Thyroid gland (tissue), 4 donors: ENCODE data around the gene NCKAP5. TPM values are rescaled to one million over a fixed set of nuclear protein-coding genes. Genes with fewer than 3 reads are reported as not detected.

Experiments used
- DNase-seq, 2 donors: peaks; one replicate each; pipeline ENCODE4 v3.0.0-alpha.2; 2019
- H3K27ac ChIP-seq, 3 donors: fragments of 200-600 bp; sonication (generic); 1 replicate in 2 of 3; 2 replicates in 1 of 3; pipeline ENCODE4 v1.5.1; 2016 to 2019; ENCODE audit warnings: mild to moderate bottlenecking in 1 of 3, moderate library complexity in 1 of 3
- H3K27me3 ChIP-seq: fragments of 200-600 bp; sonication (generic); one replicate; pipeline ENCODE4 v1.5.1; 2019
- H3K36me3 ChIP-seq, 2 donors: fragments of 200-600 bp; sonication (generic); one replicate each; pipeline ENCODE4 v1.5.1; 2016 to 2019
- H3K4me1 ChIP-seq, 2 donors: fragments of 200-600 bp; sonication (generic); one replicate each; pipeline ENCODE4 v1.5.1; 2017 to 2019
- H3K4me3 ChIP-seq, 3 donors: fragments of 200-600 bp; sonication (generic); replicated peaks in 1 of 3; 1 replicate in 2 of 3; 2 replicates in 1 of 3; pipeline ENCODE4 v1.5.1; 2016; ENCODE audit warnings: mild to moderate bottlenecking in 1 of 3
- H3K9me3 ChIP-seq: fragments of 200-600 bp; sonication (generic); one replicate; pipeline ENCODE4 v1.5.1; 2017
- CTCF ChIP-seq, 6 experiments: fragments of 200-600 bp in 3 of 6; fragments of 450-650 bp in 3 of 6; sonication (generic) in 3 of 6; IDR thresholded peaks; one replicate each; pipeline ENCODE4 v1.5.1; 2016 to 2019; ENCODE audit warnings: antibody characterized with exemption in 6 of 6, mild to moderate bottlenecking in 2 of 6, inconsistent platforms in 1 of 6, moderate library complexity in 1 of 6
- POLR2A ChIP-seq, 2 donors: fragments of 450-650 bp; IDR thresholded peaks; one replicate each; pipeline ENCODE4 v1.6.1; 2017; ENCODE audit warnings: antibody characterized with exemption in 2 of 2, mild to moderate bottlenecking in 2 of 2, moderate library complexity in 1 of 2
- WGBS, 2 donors: methylation state at CpG; one replicate each; pipeline ENCODE4 v1.1.5; 2017; 5-methylcytosine and 5-hydroxymethylcytosine counted together
- intact Hi-C: fragments of 100-400 bp; cut with DNase I; formaldehyde crosslinking; loops from one replicate; pipeline ENCODE4 v1.15.1; 2023
- total RNA-seq, 4 donors: library from RNA; depleted of rRNA; stranded (reverse); fragments of >200 nt; gene quantifications; one replicate each; pipeline ENCODE4 v1.2.3, GENCODE V29; 2016

Gene NCKAP5
- total RNA-seq, 4 donors from 2014 or later = 0.45 to 1.2 (median 0.76) TPM

GRCh38 chr2:132923787-132924186, 644.5 kb downstream of the NCKAP5 start:
- no peak for TF ChIP-seq CTCF (IDR thresholded peaks at IDR 0.05)
- no peak for TF ChIP-seq POLR2A (IDR thresholded peaks at IDR 0.05)
- DNase-seq = no peak
- 56 to 73% methylated on average over 3 of the region's 3 CpGs for WGBS, 2 donors
- no peaks in the 10 kb centered on the region for H3K36me3 ChIP-seq
- no peaks in the 10 kb centered on the region for H3K27me3 ChIP-seq
- H3K4me3 ChIP-seq = no peak overlapping the region
- no peak overlapping the region for H3K27ac ChIP-seq
- intact Hi-C loops = no loop called here
- no peaks in the 10 kb centered on the region for H3K4me1 ChIP-seq
- no peaks in the 10 kb centered on the region for H3K9me3 ChIP-seq

- H3K4me1 ChIP-seq = no peaks in the 10 kb centered on the region
- DNase-seq = no peak
- TF ChIP-seq POLR2A (IDR thresholded peaks at IDR 0.05) (no peak), CTCF (IDR thresholded peaks at IDR 0.05) (no peak)
- no peaks in the 10 kb centered on the region for H3K27me3 ChIP-seq
- H3K36me3 ChIP-seq = no peaks in the 10 kb centered on the region
- no peaks in the 10 kb centered on the region for H3K9me3 ChIP-seq
- no peak overlapping the region for H3K4me3 ChIP-seq
- 71 to 89% methylated on average over 6 of the region's 6 CpGs for WGBS, 2 donors
- intact Hi-C loops = no loop called here
- no peak overlapping the region for H3K27ac ChIP-seq
Observed at GRCh38 chr2:132915812-132916549, 652.3 kb downstream of the NCKAP5 start.

- no peaks in the 10 kb centered on the region for H3K4me1 ChIP-seq
- intact Hi-C loops = no loop called here
- H3K9me3 ChIP-seq = no peaks in the 10 kb centered on the region
- no peaks in the 10 kb centered on the region for H3K27me3 ChIP-seq
- no peak for DNase-seq
- TF ChIP-seq POLR2A (IDR thresholded peaks at IDR 0.05) (no peak), CTCF (IDR thresholded peaks at IDR 0.05) (no peak)
- H3K4me3 ChIP-seq = no peak overlapping the region
- WGBS, 2 donors = 69 to 72% methylated on average over 8 of the region's 8 CpGs
- no peaks in the 10 kb centered on the region for H3K36me3 ChIP-seq
- H3K27ac ChIP-seq = no peak overlapping the region
Observed at GRCh38 chr2:132911726-132912724, 656.2 kb downstream of the NCKAP5 start.

GRCh38 chr2:132910432-132910831, 657.8 kb downstream of the NCKAP5 start:
- intact Hi-C loops = no loop called here
- Histone ChIP-seq H3K36me3 (no peaks in the 10 kb centered on the region), H3K27me3 (no peaks in the 10 kb centered on the region), H3K4me3 (no peak overlapping the region), H3K27ac (no peak overlapping the region), H3K4me1 (no peaks in the 10 kb centered on the region), H3K9me3 (no peaks in the 10 kb centered on the region)
- no peak for DNase-seq
- no peak for TF ChIP-seq CTCF (IDR thresholded peaks at IDR 0.05)
- TF ChIP-seq POLR2A (IDR thresholded peaks at IDR 0.05) = no peak

- 89 to 92% methylated on average over 2 of the region's 2 CpGs for WGBS, 2 donors
- Histone ChIP-seq H3K36me3 (no peaks in the 10 kb centered on the region), H3K27ac (no peak overlapping the region), H3K4me3 (no peak overlapping the region), H3K4me1 (no peaks in the 10 kb centered on the region), H3K9me3 (no peaks in the 10 kb centered on the region), H3K27me3 (no peaks in the 10 kb centered on the region)
- DNase-seq = no peak
- intact Hi-C loops = no loop called here
- TF ChIP-seq POLR2A (IDR thresholded peaks at IDR 0.05) (no peak), CTCF (IDR thresholded peaks at IDR 0.05) (no peak)
Observed at GRCh38 chr2:132909427-132909826, 658.8 kb downstream of the NCKAP5 start.
